ENCODE results near the gene KIFC1.

KIFC1 gene

GRCh38 chr6:33410711-33411631 is 19.3 kb downstream of the KIFC1 start, which contains the start of gene PHF1:
TSS of gene PHF1 (plus strand) at chr6:33411014. CDS start at chr6:33412264, 1,250 bp downstream.
- DNase-seq (ENCODE audit: low read depth), result peak; percentile 88

GRCh38 chr6:33411632-33412005 is 20.0 kb downstream of the KIFC1 start:
- no peak for DNase-seq (ENCODE audit: low read depth)

DNA sequence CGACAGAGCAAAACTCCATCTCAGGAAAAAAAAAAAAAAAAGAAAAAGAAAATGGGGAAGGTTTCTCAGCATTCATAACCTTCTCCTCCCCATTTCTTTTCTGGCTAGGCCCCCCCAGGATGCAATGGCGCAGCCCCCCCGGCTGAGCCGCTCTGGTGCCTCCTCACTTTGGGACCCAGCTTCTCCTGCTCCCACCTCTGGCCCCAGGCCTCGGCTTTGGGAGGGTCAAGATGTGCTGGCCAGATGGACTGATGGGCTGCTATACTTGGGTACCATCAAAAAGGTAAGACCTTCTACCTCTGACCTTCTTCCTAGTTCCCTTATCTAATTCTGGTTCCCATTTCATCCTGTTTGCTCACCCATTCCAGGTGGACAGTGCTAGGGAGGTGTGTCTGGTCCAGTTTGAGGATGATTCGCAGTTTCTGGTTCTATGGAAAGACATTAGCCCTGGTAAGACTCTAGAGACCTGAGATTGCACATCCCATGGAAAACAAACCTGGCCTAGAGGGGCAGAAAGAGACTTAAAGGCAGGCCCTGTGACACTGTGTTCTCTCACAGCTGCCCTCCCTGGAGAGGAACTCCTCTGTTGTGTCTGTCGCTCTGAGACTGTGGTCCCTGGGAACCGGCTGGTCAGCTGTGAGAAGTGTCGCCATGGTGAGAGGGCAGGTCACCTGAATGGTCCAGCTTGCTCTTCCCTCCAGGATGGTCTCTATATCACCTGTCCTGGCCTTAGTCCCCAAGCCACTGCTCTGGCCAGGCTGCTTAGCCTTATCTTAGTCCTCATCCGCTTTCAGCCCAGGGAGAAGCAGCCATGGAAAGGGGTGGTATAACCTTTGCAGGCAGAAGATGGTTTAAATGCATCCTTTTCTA is 20.8 kb downstream of the KIFC1 start:
- no peak for DNase-seq (ENCODE audit: low read depth)

DNA sequence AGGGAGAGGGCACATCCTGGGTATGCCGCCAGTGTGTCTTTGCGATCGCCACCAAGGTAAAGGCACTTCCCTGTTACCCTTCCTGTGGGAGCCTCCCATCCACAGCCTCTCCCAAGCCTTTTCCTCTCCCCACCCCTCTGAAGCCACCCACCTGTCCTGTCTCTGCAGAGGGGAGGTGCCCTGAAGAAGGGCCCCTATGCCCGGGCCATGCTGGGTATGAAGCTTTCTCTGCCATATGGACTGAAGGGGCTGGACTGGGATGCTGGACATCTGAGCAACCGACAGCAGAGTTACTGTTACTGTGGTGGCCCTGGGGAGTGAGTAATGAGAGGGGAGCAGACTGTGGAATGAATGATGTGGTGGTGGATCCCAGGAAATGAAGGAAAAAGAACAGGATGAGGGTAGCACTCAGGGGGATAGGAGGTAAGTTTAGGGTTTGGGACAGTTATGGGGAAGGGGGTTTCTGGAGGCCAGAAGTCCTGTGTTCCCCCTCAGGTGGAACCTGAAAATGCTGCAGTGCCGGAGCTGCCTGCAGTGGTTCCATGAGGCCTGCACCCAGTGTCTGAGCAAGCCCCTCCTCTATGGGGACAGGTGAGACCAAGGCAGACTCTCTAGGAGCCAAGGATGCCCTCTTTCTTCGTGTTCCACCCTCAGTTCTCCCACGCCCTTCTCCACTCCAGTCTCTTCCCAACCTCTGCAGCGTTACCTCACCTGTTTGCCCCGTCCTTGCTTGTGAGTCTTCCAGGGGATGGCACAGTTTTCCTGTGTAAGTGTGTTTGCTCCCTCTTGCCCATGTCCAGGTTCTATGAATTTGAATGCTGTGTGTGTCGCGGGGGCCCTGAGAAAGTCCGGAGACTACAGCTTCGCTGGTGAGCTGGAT is 21.9 kb downstream of the KIFC1 start:
- no peak for DNase-seq (ENCODE audit: low read depth)

- DNase-seq (ENCODE audit: low read depth), result peak; percentile 22
Observed at GRCh38 chr6:33414592-33415271, 23.1 kb downstream of the KIFC1 start.

GRCh38 chr6:33415831-33416230 is 24.2 kb downstream of the KIFC1 start:
- DNase-seq (ENCODE audit: low read depth), result no peak

DNA sequence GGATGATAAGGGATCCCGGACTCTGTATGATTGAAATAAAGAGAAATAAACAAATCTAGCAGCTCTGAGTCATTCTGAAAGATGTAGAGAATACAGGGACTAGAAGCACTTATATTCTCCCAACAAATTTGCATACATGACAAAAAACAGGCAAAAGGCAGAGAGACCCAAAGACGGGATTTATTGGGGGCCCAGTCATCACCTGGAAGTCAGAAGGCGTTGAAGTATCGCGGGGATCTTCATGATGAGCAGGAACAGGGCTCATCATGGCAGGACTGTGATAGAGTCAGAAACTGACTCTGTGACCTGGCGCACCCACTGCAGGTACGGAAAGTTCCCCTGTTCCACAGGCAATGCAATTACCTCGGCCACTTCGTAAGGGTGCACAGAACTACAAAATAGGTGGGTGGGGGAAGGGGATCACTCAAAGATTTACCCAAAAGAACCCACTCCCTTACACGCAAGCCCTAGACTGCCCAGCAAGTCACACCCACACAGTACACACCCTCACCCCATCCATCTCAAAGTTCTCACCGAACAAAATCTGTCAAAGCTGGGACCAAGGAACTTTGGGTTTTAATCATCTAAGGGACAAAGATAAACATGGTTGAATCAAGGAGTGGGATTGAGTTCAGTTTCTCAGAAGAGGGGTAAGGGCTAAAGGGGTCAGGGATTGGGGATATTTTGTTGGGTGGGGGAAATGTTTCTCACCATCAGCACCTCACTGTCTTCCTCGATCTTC is 24.9 kb downstream of the KIFC1 start:
- peak; percentile 46 for DNase-seq (ENCODE audit: low read depth)

GRCh38 chr6:33417128-33417902 is 25.7 kb downstream of the KIFC1 start:
- peak; percentile 96 for DNase-seq (ENCODE audit: low read depth)

DNA sequence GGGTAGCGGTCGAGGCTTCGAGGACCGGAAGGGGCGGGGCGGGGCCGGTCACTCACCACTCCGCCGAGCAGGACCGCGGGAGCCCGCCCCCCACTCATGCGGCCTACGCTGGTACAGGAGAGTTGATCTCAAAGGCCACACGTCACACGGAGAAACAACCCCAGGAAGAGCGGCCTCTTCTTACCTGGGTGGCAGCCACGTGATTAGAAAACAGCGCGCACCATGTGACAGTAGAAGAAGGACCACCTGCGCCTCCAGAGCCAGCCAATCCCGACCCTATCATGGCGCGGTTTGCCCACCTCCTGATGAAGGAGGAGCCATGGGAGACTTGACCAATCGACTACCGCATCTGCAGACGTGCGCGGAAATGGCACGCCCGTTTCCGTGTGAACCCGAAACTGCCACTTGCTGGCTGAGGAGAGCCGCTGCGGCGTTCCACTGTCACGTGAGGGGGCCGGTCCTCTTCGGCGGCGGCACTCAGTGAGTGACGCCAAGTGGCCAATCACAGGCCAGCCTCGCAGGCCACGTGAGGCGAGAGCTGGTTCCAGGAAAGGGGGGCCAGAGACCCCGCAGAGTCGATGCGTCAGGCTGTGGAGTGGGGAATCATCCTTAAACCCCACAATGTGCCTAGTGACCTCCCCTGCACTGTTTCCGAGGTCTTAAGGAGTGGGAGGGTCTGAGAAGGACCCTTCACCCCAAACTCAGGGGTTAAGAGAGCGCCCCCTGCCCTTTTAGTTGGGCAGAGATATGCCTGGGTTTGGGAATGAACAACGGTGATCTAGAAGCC is 26.5 kb downstream of the KIFC1 start, which contains the start of gene CUTA:
TSS of gene CUTA (minus strand) at position 205 of the 787 bp plus-strand sequence. CDS start at position 98, 107 bp downstream.
- DNase-seq (ENCODE audit: low read depth), result peak; percentile 100

- DNase-seq (ENCODE audit: low read depth), result no peak
Observed at GRCh38 chr6:33418690-33419291, 27.2 kb downstream of the KIFC1 start.

DNA sequence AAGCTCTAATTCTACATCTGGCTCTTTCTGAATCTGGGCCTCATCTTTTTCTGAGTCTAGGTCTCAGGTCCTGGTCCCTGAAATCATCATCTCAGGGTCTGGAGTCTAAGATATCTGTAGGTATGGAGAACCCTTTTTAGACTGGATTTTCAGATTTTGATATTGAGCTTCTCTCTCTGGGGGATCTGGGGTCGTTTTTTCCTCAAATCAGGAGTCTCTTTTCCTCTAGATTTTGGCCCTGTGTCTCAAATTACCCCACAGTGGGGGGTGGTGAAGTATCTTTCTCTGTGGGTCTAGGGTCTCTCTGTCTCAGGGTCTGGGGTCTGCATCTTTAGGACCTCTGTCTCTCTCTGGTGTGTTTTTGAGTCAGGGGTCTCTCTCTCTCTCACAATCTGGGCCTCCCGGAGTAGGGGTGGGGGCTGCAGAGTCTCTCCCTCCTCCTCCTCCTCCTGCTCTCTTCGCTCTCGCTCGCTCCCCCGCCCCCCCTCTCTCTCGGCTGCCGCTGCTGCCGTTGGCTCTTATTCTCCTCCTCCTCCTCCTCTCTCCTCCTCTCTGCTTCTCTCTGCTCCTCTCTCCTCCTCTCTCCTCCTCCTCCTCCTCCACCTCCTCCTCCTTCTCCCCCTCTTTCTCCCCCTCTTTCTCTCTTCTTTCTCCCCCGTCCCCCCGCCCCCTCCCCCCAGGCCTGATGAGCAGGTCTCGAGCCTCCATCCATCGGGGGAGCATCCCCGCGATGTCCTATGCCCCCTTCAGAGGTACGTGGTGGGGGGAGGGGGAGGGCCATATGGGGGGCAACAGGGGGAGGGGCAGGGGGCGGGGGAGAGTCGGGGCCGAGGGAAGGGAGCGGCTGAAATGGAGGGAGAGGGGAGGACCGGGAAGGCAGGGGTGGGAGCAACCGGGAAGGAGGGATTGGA is 28.2 kb downstream of the KIFC1 start, which contains the start of gene SYNGAP1:
TSS of gene SYNGAP1 (plus strand) at position 486 of the 911 bp plus-strand sequence. CDS start at position 686, 200 bp downstream.
- peak; percentile 82 for DNase-seq (ENCODE audit: low read depth)

DNA sequence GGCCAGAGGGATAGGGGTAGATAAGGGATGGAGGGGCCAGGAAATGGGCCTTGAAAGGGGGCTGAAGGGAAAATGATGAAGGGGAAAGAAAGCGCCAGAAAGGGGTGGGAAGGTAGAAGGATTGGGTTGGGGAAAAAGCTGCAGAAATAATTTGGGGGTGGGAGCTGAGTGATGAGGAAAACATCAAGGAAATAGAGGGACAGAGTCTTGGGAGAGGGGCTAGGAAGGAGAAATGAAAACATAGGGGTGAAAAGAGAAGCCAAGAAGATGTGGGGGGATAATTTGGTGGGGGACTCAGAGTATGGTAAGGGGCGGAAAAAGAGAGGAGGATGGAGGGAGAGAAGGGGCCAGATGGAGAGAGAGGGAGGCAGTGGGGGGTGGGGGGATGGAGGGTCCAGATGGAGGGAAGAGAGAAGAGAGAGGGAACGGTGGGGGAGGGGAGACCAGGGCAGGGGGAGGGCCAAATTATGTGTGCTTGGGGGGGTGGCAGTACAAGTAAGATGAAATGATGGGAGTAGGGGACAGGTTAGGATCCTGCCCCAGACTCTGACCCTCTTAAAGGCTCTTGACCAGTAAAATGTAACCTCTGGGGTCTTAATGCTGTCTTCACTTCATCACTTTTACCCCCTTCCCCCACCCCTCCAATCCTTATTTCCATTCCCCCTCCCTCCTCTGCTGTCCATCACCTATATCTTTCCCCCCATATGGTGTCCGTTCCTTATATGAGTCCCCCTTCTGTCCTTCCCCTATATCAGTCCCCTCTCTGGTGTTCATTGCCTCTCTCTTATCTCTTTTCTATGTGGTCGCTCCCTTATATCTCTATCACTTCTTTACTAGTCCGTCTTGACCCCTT is 29.1 kb downstream of the KIFC1 start:
- DNase-seq (ENCODE audit: low read depth), result no peak

- no peak for DNase-seq (ENCODE audit: low read depth)
Observed at GRCh38 chr6:33421344-33421643, 29.7 kb downstream of the KIFC1 start.

DNA sequence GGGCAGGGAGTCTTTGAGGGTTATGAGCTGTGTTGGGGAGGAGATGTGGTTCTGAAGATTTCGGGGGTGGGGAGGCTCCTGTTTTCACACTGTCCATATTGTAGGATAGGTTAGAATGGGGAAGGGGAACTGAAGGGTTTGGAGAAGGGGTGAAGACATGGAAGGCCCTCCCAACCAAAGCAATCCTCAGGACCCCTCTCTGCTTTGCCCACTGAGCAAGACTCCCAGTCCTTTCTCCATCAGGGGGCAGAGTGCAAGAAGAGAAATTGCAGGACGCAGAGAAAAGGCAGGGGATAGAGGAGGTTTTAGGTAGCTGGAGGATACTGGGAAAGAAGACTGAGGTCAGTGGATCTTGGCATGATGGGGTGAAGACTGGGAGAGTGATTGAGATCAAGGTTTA is 32.2 kb downstream of the KIFC1 start:
- DNase-seq (ENCODE audit: low read depth), result no peak

GRCh38 chr6:33424855-33425667 is 33.4 kb downstream of the KIFC1 start:
- no peak for DNase-seq (ENCODE audit: low read depth)

Data from EH (cell line).